H1 (cell line): ENCODE measurements around the gene HTR3A.

Experiments
- CHD2 ChIP-seq: IDR thresholded peaks from 2 replicates; pipeline ENCODE4 v1.6.1; 2012; ENCODE audit warnings: low read length, improper control_type of control experiment
- EGR1 ChIP-seq: IDR thresholded peaks from 2 replicates; pipeline ENCODE4 v1.6.1; 2011; ENCODE audit warnings: low read depth, low read length, borderline replicate concordance
- GABPA ChIP-seq: IDR thresholded peaks from 2 replicates; pipeline ENCODE4 v1.6.1; 2011; ENCODE audit warnings: mild to moderate bottlenecking, low read length, moderate library complexity, borderline replicate concordance; ENCODE audit not compliant: insufficient read depth
- NRF1 ChIP-seq: IDR thresholded peaks from 2 replicates; pipeline ENCODE4 v1.6.1; 2011; ENCODE audit warnings: mild to moderate bottlenecking, low read depth, low read length, improper control_type of control experiment
- POLR2A ChIP-seq, 2 experiments: IDR thresholded peaks; 1 replicate in 1 of 2; 2 replicates in 1 of 2; pipeline ENCODE4 v1.6.1; 2011; ENCODE audit warnings: low read depth in 2 of 2, low read length in 2 of 2, mild to moderate bottlenecking in 2 of 2; ENCODE audit errors: control extremely low read depth in 1 of 2
- POLR2AphosphoS5 ChIP-seq: IDR thresholded peaks from 2 replicates; pipeline ENCODE4 v1.6.1; 2011; ENCODE audit warnings: low read depth, low read length
- TBP ChIP-seq: IDR thresholded peaks from 2 replicates; pipeline ENCODE4 v1.6.1; 2011; ENCODE audit warnings: low read depth, low read length, improper control_type of control experiment
- TF ChIP-seq, protein P1 (sequence below): IDR thresholded peaks from 2 replicates; pipeline ENCODE4 v1.6.1; 2012; ENCODE audit warnings: inconsistent platforms
- TF ChIP-seq, protein P2 (sequence below), 3 experiments: IDR thresholded peaks; 1 replicate in 2 of 3; 2 replicates in 1 of 3; pipeline versions ENCODE4 v1.5.1 to v1.6.1; 2011; ENCODE audit warnings: low read length in 3 of 3, mild to moderate bottlenecking in 3 of 3, inconsistent platforms in 2 of 3, low read depth in 1 of 3, moderate library complexity in 1 of 3; ENCODE audit not compliant: insufficient read depth in 1 of 3; ENCODE audit errors: control extremely low read depth in 1 of 3
- TF ChIP-seq, protein P3 (sequence below): IDR thresholded peaks from 2 replicates; pipeline ENCODE4 v1.6.1; 2012; ENCODE audit warnings: low read length, inconsistent platforms

DNA sequence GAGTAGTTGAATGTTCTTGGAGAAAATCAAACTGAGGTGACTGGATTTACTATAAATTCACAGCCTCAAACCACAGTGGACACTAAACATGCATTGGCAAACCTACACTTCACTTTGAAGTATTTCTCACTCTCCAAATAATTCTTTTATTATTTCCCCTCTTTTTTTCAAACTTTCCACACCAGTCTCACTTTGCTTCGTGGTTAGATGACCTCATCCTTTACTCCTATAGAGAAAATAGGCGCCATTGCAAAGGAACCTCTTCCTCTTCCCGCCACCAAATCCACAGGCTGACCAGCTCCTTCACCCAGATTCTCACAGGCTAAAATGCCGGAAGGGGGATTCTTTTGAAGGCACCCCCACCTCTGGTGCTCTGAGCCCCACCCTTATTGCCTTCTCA, 33.4 kb downstream of the HTR3A start:
- TF ChIP-seq, protein P1, sequence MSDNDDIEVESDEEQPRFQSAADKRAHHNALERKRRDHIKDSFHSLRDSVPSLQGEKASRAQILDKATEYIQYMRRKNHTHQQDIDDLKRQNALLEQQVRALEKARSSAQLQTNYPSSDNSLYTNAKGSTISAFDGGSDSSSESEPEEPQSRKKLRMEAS = no peak
- TF ChIP-seq GABPA = no peak
- no peak for TF ChIP-seq EGR1
- no peak for TF ChIP-seq TBP
- no peak for TF ChIP-seq NRF1
- TF ChIP-seq, protein P2, sequence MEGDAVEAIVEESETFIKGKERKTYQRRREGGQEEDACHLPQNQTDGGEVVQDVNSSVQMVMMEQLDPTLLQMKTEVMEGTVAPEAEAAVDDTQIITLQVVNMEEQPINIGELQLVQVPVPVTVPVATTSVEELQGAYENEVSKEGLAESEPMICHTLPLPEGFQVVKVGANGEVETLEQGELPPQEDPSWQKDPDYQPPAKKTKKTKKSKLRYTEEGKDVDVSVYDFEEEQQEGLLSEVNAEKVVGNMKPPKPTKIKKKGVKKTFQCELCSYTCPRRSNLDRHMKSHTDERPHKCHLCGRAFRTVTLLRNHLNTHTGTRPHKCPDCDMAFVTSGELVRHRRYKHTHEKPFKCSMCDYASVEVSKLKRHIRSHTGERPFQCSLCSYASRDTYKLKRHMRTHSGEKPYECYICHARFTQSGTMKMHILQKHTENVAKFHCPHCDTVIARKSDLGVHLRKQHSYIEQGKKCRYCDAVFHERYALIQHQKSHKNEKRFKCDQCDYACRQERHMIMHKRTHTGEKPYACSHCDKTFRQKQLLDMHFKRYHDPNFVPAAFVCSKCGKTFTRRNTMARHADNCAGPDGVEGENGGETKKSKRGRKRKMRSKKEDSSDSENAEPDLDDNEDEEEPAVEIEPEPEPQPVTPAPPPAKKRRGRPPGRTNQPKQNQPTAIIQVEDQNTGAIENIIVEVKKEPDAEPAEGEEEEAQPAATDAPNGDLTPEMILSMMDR (IDR thresholded peaks at IDR 0.05; ENCODE audit: control extremely low read depth in 1 of 3, insufficient read depth in 1 of 3, low read depth in 1 of 3, low read length in 3 of 3) = no peak
- no peak for TF ChIP-seq POLR2A (IDR thresholded peaks at IDR 0.05; ENCODE audit: control extremely low read depth in 1 of 2, low read depth in 2 of 2, low read length in 2 of 2)
- no peak for TF ChIP-seq CHD2
- TF ChIP-seq POLR2AphosphoS5 = no peak
- TF ChIP-seq, protein P3, sequence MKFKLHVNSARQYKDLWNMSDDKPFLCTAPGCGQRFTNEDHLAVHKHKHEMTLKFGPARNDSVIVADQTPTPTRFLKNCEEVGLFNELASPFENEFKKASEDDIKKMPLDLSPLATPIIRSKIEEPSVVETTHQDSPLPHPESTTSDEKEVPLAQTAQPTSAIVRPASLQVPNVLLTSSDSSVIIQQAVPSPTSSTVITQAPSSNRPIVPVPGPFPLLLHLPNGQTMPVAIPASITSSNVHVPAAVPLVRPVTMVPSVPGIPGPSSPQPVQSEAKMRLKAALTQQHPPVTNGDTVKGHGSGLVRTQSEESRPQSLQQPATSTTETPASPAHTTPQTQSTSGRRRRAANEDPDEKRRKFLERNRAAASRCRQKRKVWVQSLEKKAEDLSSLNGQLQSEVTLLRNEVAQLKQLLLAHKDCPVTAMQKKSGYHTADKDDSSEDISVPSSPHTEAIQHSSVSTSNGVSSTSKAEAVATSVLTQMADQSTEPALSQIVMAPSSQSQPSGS = no peak
